ENCODE results near the gene RSPH9.
"Not testable (repeated sequence)": the region's sequence is repeated elsewhere in the genome, so short reads cannot be mapped to it uniquely, and the experiment has no call there.

RSPH9 gene

DNA sequence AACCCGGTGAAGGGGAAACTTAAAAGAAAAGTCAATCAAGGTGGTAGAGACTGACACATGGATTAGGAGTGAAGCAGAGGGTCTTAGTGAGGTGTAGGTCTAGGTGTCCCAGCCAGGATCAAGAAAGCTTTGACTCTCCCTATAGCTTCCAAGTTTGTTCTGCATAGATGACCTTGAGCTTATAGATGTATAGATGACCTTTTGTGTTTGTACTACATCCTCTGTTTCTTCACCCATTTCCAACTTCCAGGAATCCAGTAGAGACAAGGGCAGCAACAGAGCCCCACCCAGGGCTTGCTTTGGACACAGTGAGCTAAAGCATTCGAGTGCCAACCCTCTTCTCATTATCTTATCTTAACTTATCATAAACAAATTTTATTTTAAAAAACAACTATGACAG, 44.6 kb downstream of the RSPH9 start:
- DNase-seq: no peak

DNA sequence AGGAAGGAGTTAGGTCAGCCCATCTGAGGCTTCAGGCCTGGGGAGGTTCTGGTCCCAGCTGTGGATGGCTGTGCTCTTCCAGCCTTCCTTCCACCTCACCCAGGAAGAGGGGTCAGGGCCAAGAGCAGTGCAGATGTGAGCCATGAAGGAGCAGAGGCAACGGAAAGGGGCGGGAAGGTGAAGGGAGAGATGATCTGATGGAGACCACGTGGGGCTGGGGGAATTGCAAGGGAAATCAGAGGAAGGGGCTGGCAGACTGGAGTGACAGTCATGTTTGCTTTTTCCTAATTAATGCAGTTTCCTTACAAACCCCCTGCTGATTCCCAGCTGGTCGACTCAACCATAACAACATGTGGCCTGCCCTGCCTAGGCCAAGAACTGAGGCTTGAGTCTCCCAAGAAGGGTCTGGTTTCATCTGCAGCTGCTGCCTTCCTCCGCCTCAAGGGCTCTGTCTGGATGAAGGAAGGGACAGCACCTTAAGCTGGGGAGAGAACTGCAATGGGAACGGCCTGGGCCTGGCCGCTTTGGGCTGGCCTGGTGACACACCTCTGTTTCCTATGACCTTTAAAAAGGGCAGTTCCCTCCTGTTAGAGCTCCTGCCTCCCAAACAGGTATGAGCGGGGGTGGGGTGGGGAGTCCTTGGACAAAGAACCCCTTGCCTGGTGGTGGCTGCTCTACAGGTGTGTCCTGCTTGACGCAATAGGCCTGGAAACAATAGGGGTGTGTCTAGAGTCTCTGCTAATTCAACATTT, 50.6 kb downstream of the RSPH9 start:
- no peak for DNase-seq

GRCh38 chr6:43695967-43696291, 51.1 kb downstream of the RSPH9 start:
- DNase-seq: no peak

- DNase-seq: no peak
Observed at GRCh38 chr6:43697421-43697820, 52.6 kb downstream of the RSPH9 start.

GRCh38 chr6:43698584-43699349, 53.9 kb downstream of the RSPH9 start:
- no peak for DNase-seq

DNA sequence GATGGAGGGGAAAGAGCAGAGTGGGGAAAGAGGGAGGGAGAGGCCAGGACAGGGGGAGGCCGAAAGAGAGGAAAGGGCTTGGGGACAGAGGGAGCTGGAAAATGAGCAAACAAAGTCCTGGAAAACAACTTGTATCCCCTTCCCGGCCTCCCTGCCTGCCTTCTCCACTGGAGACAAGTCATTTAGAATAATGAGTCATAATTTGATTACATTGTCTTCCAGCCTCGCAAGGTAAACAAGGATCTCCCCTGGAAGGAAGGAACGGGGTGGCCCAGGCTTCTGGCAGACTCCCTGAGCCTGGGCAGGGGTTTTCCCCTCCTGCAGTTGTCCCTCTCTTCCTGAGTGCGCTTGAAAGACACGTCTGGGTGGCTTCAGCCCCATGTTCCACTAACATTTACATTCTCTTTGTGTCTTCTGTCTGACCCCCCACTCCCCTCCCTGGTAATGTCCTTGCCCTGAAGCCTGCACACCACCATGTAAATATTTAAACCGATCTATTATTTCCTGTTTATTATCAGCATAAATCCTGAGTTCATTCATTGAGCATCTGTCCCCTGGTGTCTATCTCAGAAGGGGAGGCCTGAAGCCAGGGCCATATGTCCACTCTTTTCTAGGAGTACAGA, 54.8 kb downstream of the RSPH9 start:
- peak; percentile 20 for DNase-seq

- DNase-seq: not testable (repeated sequence)
Observed at GRCh38 chr6:43700939-43701560, 56.2 kb downstream of the RSPH9 start.

GRCh38 chr6:43702171-43702533, 57.3 kb downstream of the RSPH9 start:
- DNase-seq: no peak

- DNase-seq: peak; percentile 80
Observed at GRCh38 chr6:43702534-43703440, 58.0 kb downstream of the RSPH9 start.

- DNase-seq: no peak
Observed at GRCh38 chr6:43703512-43704429, 58.9 kb downstream of the RSPH9 start.

DNA sequence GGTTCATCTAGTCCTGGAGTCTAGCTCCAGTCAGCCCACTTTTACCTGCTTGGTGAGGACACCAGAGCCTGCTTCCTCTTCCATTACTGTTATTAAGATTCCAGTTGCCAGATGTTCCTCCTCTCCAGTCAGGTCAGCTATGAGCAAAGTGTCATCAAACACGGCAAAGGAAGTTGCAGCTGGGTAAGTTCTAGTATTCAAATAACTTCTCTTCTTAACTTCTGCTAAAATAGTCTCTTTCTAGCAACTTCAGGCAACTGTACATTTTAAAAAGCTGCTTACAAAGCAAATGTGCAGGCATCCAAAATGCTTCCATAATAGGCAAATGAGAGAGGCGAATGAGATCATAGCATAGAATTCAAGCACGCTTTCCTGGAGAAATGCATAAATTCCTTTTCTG, 61.2 kb downstream of the RSPH9 start:
- DNase-seq: peak; percentile 17

DNA sequence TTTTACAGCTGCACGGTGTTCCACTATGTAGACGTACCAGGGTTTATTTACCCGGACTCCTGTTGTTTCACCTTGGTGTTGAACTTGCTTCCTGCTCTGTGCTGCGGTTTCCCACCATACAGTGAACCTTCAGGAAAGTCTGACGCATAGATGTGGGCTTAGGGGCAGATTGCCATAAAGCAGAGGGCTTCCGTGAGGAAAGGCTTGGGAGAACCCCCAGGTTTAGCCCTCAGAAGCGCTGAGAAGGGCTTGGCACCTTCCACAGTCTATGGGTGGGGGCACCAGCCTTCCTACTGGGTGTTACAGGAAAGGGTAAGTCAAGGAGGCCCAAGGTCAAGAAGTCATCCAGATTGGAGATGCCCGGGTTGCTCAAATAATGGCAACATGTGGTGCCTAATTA, 62.0 kb downstream of the RSPH9 start:
- no peak for DNase-seq

DNA sequence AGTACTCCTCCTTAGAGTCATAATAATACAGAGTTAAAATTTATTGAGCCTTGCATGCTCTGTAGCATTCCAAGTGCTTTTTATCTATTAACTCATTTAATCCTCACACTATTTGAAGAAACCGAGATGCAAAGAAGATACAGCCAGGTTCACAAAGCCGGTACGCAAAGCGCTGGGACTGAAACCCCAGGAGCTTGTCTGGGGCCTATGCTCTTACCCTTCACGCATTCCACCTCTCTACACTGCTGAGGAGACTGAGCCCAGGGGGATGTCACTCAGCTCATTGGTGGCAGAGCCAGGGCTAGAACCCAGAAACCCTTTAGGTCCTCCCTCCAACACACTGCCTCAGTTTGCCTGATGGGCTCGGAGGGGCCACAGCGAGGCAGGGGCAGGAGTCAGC, 62.4 kb downstream of the RSPH9 start:
- no peak for DNase-seq

DNA sequence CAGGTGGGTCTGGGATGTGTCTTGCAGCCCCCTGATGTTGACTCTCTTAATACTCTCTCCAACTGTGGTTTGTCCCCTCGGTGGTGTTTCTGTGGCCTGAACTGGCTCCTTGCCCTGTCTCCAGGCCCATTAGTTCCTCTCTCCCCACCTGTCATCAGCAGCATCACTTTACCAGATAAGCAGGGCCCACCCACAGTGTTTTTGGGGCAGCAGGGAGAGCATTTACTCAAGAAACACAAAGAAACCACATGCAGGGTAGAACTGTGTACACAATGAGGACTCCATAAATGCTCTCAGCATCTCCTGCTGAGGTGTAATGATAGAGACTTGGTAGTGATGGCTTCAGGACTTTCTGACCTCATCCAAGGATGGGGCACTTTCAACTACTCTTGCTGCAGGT, 62.9 kb downstream of the RSPH9 start:
- no peak for DNase-seq

GRCh38 chr6:43708860-43709653, 64.2 kb downstream of the RSPH9 start:
- DNase-seq: no peak

GRCh38 chr6:43709654-43710303, 64.9 kb downstream of the RSPH9 start:
- no peak for DNase-seq

GRCh38 chr6:43710576-43710975, 65.7 kb downstream of the RSPH9 start:
- no peak for DNase-seq

DNA sequence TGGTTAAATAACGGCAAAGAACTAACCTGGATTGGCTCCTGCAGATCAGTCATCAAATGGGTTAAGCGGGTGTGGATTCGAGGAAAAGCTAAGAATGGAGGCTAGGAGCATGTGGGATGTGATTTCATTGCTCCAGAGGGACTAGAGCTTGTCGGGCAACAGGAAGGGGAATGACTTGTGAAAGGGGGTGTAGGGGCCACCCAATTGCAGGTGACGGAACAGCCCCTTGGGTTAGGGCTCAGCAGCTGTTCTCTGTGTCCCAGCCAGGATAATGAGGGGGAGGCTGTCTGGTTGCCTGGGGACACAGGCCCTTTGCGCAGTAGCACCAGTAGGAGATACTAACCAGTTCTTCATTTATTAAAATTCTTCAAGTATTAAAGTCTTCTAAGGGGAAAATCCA, 67.7 kb downstream of the RSPH9 start:
- no peak for DNase-seq

DNA sequence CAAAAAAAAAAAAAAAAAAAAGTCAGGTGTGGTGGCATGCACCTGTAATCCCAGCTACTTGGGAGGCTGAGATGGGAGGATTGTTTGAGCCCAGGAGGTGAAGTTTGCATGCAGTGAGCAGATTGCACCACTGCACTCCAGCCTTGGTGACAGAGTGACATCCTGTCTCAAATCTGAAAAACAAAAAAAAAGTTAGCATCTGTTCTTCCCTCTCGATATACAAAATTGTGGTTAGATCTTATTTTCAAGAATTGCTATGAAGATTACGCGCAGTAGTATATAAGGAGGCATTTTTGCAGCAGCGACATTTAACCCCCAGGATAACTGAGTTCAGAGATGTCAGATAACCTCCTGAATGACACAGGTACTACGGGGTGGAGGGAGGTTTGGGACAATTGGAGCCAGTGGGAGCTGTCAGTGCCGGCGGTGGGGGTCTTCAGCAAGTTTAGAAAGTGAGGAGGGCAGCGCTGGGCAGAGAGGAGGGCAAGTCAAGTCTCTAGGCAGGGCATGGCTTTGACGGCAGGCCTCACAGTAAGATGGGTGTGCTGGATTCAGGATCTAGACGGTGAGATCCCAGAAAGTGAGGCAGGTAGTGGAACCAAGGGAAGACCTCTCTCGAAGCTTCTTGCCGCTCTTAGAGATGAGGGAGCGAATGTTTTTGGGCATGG, 68.9 kb downstream of the RSPH9 start:
- no peak for DNase-seq
